Measurements from ENCODE around the gene PIKFYVE. TPM values are rescaled to one million over a fixed set of nuclear protein-coding genes. Genes with fewer than 3 reads are reported as not detected.
A peak's percentile ranks its signal among the peaks of the same experiment; 100 is the strongest.

The PIKFYVE gene
- total RNA-seq, 4 donors from 2014 or later, result 35.3 to 48.0 (median 39.9) TPM

DNA sequence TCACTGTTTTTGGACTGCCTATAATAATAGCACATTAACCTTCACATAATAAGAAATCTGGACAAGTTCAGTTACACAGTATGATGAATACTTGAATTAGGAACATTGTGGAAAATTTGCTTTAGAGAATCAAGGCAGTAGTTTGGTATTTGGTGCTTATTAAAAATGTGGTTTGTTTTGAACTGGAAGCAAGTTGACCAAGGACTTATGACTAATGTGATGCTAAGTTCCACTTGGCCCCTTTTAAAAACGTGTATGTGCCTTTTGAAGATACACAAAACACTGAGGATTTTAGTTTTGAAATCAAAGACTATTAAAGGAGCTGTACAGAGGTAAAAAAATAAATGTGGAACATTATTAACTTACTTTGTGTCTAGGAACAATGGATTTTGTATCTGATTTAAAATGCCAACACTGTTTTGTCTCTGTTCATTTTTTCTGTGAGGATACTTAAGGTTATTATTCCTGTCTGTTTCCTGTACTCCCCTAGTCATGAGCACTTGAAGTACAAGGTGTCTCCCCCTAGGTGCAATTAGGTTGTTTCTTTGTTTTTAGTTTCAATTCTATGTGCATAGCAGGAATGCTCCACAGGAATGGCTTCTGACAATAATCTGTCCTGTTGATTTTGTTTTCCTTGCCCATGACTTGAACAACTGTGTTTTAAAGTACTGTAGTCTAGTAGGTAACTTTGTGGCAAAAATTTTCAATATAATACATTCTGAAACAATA is 91.0 kb downstream of the PIKFYVE start:
- DNase-seq (ENCODE audit: low spot score in 2 of 2), result no peak
- peaks cover 0 to 23% (median 3%) of the 10 kb centered on the region in 4 donors for H3K4me1 ChIP-seq
- H3K9me3 ChIP-seq, result peaks cover 0 to 5% (median 0%) of the 10 kb centered on the region in 4 donors
- H3K36me3 ChIP-seq, result peaks cover 0 to 66% (median 6%) of the 10 kb centered on the region in 3 donors
- H3K4me3 ChIP-seq, result no peak overlapping the region
- WGBS, 2 donors, result 20 to 23% methylated on average over 1 of the region's 1 CpG
- TF ChIP-seq EP300 (IDR thresholded peaks at IDR 0.05), result no peak
- TF ChIP-seq POLR2A (IDR thresholded peaks at IDR 0.05), result no peak
- TF ChIP-seq, protein P1, sequence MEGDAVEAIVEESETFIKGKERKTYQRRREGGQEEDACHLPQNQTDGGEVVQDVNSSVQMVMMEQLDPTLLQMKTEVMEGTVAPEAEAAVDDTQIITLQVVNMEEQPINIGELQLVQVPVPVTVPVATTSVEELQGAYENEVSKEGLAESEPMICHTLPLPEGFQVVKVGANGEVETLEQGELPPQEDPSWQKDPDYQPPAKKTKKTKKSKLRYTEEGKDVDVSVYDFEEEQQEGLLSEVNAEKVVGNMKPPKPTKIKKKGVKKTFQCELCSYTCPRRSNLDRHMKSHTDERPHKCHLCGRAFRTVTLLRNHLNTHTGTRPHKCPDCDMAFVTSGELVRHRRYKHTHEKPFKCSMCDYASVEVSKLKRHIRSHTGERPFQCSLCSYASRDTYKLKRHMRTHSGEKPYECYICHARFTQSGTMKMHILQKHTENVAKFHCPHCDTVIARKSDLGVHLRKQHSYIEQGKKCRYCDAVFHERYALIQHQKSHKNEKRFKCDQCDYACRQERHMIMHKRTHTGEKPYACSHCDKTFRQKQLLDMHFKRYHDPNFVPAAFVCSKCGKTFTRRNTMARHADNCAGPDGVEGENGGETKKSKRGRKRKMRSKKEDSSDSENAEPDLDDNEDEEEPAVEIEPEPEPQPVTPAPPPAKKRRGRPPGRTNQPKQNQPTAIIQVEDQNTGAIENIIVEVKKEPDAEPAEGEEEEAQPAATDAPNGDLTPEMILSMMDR (IDR thresholded peaks at IDR 0.05), result no peak
- H3K27me3 ChIP-seq, result no peaks in the 10 kb centered on the region
- no peak overlapping the region for H3K27ac ChIP-seq

DNA sequence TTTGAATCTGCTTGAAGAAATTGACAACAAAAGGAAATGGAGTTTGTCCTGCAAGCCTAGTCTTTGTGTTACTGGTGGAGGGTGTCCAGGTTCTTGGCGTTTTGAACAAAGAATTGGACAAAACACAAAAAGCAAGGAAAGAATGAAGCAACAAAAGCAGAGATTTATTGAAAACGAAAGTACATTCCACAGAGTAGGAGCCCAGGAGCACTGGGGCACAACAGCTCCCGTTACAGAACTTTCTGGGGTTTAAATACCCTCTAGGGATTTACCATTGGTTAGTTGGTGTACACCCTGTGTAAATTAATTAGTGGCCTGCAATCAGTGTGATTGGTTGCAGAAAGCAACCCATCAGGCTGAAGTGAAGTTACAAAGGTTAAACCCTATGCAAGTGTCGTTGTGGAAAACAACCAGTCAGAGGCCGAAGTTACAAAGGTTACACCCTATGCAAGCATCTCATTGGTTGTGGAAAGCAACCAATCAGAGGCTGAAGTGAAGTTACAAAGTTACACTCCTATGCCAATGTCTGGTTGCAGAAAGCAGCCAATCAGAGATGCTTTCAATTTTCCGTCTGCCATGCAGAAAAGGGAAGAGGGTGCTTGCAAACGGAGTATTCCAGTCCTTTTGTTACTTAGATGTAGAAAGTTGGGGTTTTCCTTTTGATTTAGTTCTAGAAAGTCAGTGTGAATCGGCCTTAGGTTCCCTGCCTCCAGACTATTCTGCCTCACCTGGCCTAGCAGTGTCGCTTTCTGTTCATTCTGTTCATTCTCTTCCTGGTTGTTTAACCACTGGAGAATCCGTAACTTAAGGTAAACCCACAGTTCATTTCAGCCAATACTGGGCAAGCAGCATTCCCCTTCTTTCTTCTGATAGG is 92.9 kb downstream of the PIKFYVE start:
- no peak for DNase-seq (ENCODE audit: low spot score in 2 of 2)
- H3K36me3 ChIP-seq, result peaks cover 0 to 46% (median 0%) of the 10 kb centered on the region in 3 donors
- peaks cover 0 to 23% (median 3%) of the 10 kb centered on the region in 4 donors for H3K4me1 ChIP-seq
- peaks cover 0 to 5% (median 0%) of the 10 kb centered on the region in 4 donors for H3K9me3 ChIP-seq
- TF ChIP-seq POLR2A (IDR thresholded peaks at IDR 0.05), result no peak
- TF ChIP-seq, protein P1 (IDR thresholded peaks at IDR 0.05), result no peak
- TF ChIP-seq EP300 (IDR thresholded peaks at IDR 0.05), result no peak
- no peak overlapping the region for H3K4me3 ChIP-seq
- H3K27me3 ChIP-seq, result no peaks in the 10 kb centered on the region
- peak overlapping the region in 1 of 4 donors; percentile 22 for H3K27ac ChIP-seq
- WGBS, 2 donors, result 76 to 81% methylated on average over 10 of the region's 10 CpGs

DNA sequence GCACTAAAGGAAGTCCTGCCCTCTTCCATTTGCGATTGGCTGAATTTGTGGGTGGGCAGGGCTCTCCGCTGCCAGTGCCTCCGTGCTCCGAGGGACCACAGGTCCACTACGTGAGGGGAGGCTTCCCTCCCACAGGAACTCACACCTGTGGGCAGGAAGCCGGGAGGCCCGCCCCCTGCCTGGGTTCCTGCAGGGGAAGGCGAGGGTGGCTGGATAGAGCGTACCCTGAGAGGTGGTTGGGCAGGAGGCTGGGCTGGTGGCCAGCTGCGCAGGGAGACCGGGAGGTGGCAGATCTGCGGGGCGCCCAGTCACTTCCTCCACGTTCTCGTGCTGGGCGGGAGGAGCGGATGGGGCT is 93.6 kb downstream of the PIKFYVE start:
- no peak for DNase-seq (ENCODE audit: low spot score in 2 of 2)
- Histone ChIP-seq H3K4me1 (peaks cover 0 to 23% (median 3%) of the 10 kb centered on the region in 4 donors), H3K36me3 (peaks cover 0 to 41% (median 0%) of the 10 kb centered on the region in 3 donors), H3K9me3 (peaks cover 0 to 5% (median 1%) of the 10 kb centered on the region in 4 donors), H3K4me3 (no peak overlapping the region), H3K27me3 (no peaks in the 10 kb centered on the region), H3K27ac (no peak overlapping the region)
- 89 to 90% methylated on average over 17 of the region's 17 CpGs for WGBS, 2 donors
- TF ChIP-seq EP300 (IDR thresholded peaks at IDR 0.05) (no peak), POLR2A (IDR thresholded peaks at IDR 0.05) (no peak)
- TF ChIP-seq, protein P1 (IDR thresholded peaks at IDR 0.05), result no peak

DNA sequence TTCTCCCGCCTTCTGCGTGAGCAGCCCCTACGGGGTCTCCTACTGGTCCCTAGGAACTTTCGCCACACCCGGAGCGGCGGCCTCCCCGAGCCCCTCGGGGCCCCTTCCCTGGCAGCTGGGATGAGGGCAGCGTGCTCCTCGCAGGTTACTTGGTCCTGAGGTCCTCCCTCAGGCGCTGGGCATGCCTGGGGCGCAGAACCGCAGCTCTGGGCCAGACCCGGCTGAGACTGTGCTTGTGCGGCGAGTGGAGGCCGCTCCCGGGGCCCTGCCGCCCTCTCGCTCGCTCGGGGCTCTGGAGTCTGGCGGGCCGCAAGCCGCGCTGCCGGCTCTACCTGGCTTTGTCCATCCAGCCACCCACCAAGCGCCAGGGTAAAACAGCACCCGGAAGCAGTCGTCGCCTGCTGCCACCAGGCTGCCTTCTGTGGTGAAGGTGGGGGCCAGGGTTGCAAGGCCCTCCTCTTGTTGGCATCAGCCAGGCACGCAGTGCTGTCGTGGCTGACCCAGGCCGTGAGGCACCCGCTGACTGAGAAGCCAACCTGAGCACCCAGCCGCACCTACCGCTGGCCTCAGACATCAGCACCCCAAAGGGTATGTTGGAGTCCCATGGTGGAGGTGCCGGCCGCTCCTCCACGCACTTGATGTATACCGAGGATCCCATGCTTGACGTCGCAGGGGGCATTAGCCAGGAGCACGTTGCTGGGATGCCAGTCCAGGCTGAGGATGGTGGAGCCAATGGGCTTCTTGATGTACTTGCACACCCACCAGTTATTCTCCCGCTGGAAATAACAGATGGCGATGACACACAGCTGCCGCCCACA is 94.4 kb downstream of the PIKFYVE start:
- WGBS, 2 donors, result 92 to 94% methylated on average over 42 to 46 of the region's 48 CpGs
- DNase-seq (ENCODE audit: low spot score in 2 of 2), result no peak

More for the DNA sequence above, 94.4 kb downstream of the PIKFYVE start:
- Histone ChIP-seq H3K9me3 (peaks cover 0 to 11% (median 4%) of the 10 kb centered on the region in 4 donors), H3K4me1 (peaks cover 0 to 23% (median 3%) of the 10 kb centered on the region in 4 donors), H3K27ac (no peak overlapping the region), H3K27me3 (no peaks in the 10 kb centered on the region), H3K4me3 (no peak overlapping the region), H3K36me3 (peaks cover 0 to 32% (median 0%) of the 10 kb centered on the region in 3 donors)
- TF ChIP-seq, protein P1 (IDR thresholded peaks at IDR 0.05), result no peak
- TF ChIP-seq POLR2A (IDR thresholded peaks at IDR 0.05) (no peak), EP300 (IDR thresholded peaks at IDR 0.05) (no peak)

Data from tibial nerve (tissue), 4 donors.